GM12872 (cell line): ENCODE results near the gene GAL3ST3.
A peak's percentile ranks its signal among the peaks of the same experiment; 100 is the strongest.

ENCODE experiments used
- TF ChIP-seq, protein P1 (sequence below): IDR thresholded peaks from 3 replicates; pipeline ENCODE4 v1.5.1; 2011; ENCODE audit warnings: low read depth, mild to moderate bottlenecking, low read length, moderate library complexity; ENCODE audit not compliant: insufficient read depth

GAL3ST3 gene

DNA sequence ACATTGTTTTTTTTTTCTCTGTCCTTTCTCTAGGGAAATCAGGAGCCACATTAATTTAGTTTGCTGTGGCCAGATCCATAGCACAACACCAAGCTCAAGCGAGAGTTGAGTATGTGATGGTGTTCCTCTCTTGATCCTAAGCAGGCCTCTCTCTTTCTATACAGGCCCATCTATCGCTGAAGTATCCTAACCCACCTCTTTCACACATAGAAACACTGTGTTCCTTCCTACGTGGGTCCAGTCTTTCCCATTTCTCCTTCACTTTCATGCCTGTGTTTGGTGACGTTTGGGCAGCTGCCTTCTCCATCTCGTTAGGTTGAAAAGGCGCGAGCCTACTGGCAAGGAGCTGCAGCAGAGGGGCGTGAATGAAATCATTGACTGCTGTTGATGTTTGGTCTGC, 23.6 kb upstream of the GAL3ST3 start:
- TF ChIP-seq, protein P1, sequence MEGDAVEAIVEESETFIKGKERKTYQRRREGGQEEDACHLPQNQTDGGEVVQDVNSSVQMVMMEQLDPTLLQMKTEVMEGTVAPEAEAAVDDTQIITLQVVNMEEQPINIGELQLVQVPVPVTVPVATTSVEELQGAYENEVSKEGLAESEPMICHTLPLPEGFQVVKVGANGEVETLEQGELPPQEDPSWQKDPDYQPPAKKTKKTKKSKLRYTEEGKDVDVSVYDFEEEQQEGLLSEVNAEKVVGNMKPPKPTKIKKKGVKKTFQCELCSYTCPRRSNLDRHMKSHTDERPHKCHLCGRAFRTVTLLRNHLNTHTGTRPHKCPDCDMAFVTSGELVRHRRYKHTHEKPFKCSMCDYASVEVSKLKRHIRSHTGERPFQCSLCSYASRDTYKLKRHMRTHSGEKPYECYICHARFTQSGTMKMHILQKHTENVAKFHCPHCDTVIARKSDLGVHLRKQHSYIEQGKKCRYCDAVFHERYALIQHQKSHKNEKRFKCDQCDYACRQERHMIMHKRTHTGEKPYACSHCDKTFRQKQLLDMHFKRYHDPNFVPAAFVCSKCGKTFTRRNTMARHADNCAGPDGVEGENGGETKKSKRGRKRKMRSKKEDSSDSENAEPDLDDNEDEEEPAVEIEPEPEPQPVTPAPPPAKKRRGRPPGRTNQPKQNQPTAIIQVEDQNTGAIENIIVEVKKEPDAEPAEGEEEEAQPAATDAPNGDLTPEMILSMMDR: no peak

DNA sequence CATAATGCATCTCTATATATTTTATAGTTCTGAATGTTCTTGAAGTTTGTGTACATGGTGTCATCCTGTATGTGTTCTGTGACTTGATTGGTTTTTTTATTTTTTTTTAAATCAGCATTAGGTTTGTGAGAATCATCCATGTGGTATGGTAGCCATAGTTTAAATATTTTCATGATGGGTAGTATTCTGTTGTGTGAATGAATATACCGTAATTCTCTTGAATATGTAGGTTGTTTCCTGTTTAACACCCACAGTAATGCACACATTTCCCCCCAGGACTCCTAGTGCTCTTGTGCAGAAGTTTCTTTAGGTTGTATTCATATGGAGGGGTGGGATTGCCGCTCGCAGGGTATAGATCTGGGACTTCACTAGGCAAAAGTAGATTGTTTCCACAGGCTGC, 23.1 kb upstream of the GAL3ST3 start:
- TF ChIP-seq, protein P1: no peak

DNA sequence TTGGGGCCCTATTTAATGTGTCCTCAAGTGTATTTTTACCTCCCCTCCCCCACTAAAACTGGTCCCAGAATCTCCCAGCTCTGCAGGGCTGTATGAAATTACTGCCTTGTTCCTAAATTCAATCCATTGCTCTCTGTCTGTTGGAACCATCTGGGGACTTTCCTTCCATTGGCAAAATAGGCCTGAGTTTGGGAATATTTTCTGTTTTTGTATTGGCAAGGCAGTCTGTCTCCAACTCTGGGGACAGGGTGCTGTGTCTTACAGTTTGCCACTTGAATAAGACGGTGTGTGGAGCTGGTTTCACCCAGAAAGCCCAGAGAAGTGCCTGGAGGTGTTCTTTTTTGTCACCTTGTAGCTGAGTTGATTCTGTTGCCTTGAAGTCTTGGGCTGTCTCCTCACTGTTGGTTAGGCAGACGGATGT, 22.4 kb upstream of the GAL3ST3 start:
- TF ChIP-seq, protein P1: no peak

DNA sequence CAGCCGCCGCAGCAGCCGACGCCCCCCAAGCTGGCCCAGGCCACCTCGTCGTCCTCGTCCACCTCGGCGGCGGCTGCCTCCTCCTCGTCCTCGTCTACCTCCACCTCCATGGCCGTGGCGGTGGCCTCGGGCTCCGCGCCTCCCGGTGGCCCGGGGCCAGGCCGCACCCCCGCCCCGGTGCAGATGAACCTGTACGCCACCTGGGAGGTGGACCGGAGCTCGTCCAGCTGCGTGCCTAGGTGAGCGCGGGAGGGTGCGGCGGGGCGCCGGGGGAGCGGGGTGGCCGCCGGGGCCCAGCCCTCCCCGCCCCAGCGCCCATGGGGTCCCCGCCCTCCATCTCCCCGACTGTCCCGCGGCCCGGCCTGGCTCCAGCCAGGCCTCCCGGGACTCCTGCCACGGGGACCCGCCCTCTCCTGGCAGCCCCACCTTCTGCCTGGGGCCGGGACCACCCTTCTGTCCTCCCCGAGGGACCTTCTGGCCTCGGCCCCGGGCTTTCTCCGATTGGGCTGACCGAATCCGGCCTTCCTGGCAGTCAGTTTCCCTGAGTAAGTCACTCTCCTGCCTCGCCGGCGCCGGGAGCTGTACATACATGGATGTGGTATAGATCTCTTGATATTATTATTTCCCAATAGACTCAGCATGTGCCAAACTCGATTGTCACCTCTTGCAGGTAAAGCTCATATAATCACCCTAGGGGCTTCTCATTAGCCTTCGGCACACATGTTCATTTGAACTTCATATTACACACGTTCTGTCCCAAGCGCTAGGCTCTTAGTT, 21.8 kb upstream of the GAL3ST3 start:
- TF ChIP-seq, protein P1: no peak

DNA sequence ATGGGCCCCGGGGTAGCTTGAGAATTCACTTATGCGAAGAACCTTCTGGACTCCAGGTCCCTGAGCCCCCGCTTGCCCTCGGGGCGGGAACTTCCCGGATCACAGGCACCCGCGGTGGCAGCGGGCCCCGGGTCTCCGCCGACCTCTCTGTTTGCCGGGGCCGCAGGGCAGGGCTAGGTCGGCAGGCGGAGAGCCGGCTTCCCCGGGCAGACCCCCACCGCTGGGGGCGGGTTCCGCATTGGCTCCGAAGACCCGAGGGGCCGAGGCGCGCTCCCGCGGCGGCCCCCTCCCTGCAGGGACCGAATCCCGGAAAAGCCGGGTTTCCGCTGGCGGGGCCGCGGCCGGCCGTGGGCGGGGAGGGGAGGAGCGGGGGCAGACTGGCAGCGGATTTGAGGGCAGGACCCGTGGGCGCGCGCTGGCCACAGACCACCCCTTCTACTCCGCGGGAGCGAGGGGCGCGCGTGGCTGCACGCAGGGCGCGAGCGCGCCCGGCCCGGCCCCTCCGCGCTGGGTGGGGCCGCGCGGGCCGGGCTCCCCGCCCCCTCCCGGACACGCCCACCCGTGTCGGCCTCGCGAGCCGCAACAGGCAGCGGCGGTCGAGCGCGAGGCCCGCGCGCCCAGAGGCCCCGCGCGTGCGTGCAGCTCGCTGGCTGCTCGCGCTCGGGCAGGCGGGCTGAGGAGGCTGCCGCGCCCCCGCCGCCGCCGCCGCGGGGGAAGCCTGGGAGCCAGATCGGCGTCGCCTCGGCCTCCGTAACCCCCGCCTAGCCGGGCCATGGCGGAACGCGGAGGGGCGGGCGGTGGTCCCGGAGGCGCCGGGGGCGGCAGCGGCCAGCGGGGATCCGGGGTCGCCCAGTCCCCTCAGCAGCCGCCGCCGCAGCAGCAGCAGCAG, 21.0 kb upstream of the GAL3ST3 start, which contains the start of gene PACS1:
PACS1 (plus strand) TSS at position 558 of the 889 bp plus-strand sequence; CDS start at position 773, 215 bp downstream.
- TF ChIP-seq, protein P1: no peak

DNA sequence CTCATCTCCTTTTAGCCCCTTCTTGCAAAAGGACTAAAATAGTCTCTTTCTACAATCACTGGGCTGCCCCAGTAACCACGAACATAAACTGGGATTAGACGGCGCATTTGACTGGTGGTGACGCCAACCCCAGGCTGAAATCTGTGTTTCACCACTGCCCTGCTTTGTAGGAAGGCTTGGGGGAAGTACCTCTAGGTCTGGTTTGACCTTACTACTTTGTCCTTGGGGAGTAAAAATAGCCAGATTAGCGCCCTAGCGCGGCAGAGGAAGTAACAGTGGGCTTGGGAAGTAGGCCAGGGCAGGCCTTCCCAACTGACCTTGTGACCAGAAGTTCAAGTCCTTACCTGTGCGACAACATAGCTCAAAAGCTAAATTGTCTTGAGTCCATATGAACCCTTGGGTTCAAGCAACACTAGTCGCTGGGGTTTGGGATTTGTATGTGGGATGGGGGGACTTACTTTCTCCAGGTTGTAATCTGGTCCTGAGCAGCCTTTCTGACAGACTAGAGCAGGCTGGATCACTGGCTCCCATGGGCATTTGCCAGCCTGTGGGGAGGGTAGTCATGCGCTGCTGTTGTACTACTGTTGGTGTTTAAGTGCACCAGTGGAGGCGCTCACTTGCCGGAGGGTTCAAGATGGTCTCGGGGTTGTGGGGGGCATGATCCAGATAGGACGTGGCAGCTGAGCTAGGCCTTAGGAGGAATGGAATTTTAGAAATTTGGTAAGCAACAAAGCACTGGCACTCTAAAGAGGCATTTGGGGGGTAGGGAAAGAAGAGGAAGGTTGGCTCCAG, 20.2 kb upstream of the GAL3ST3 start:
- TF ChIP-seq, protein P1: peak; percentile 50
